GM12892 (cell line): ENCODE data around the gene CLDN4. TPM values are rescaled to one million over a fixed set of nuclear protein-coding genes. Genes with fewer than 3 reads are reported as not detected.
"Not testable (repeated sequence)": the region's sequence is repeated elsewhere in the genome, so short reads cannot be mapped to it uniquely, and the experiment has no call there.

ENCODE experiments used
- DNase-seq: peaks from one replicate; pipeline ENCODE4 v3.0.0; 2011; ENCODE audit not compliant: insufficient read length
- FAIRE-seq: peaks from 2 replicates; lab custom pipeline; 2011; peaks lifted over from hg19 to GRCh38; lab: Jason Lieb, UNC
- POLR2A ChIP-seq: IDR thresholded peaks from 2 replicates; pipeline ENCODE4 v1.6.1; 2011; ENCODE audit warnings: low read depth, low read length, control low read depth
- POLR2AphosphoS5 ChIP-seq: IDR thresholded peaks from 2 replicates; pipeline ENCODE4 v1.6.1; 2011; ENCODE audit warnings: low read depth, low read length, control low read depth
- TAF1 ChIP-seq: IDR thresholded peaks from 2 replicates; pipeline ENCODE4 v1.6.1; 2011; ENCODE audit warnings: low read depth, mild to moderate bottlenecking, control low read depth, low read length, borderline replicate concordance
- polyA plus RNA-seq: library from polyadenylated mRNA; unstranded; fragments of >200 nt; gene quantifications from one replicate; pipeline ENCODE4 v1.2.1, GENCODE V29; 2012; ENCODE audit warnings: missing spikeins, inconsistent platforms; ENCODE audit not compliant: missing spikeins

Gene CLDN4, protein sequence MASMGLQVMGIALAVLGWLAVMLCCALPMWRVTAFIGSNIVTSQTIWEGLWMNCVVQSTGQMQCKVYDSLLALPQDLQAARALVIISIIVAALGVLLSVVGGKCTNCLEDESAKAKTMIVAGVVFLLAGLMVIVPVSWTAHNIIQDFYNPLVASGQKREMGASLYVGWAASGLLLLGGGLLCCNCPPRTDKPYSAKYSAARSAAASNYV
- not detected for polyA plus RNA-seq

GRCh38 chr7:73830681-73831583 lies at the start of gene CLDN4:
TSS of gene CLDN4 (plus strand) at chr7:73830996. CDS start at chr7:73831202, 206 bp downstream.
- FAIRE-seq (no peak), DNase-seq (no peak)
- no peak for TF ChIP-seq TAF1
- TF ChIP-seq POLR2A: no peak
- TF ChIP-seq POLR2AphosphoS5: no peak

DNA sequence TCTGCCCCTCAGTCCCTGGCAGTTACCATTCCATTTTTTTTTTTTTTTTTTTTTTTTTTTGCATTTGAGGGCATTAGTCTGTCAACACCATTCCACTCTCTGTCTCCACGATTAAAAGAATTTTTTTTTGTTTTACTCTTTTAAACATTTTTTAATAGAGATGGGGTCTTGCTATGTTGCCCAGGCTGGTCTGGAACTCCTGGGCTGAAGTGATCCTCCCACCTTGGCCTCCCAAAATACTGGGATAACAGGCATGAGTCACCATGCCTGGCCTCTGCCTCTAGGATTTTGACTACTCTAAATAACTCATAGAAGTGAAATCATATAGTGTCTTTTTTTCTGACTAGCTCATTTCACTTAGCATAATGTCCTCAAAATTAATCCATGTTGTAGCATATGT lies 44.2 kb upstream of the CLDN4 start:
- DNase-seq (no peak), FAIRE-seq (no peak)
- TF ChIP-seq POLR2AphosphoS5 (no peak), TAF1 (no peak), POLR2A (no peak)

DNA sequence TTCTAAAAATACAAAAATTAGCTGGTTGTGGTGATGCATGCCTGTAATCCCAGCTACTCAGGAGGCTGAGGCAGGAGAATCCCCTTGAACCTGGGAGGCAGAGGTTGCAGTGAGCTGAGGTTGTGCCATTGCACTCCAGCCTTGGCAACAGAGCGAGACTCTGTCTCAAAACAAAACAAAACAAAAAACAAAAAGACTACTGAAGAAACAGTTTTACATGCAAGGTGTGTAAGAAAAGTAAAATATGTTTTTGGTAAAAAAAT lies 43.1 kb upstream of the CLDN4 start:
- DNase-seq, FAIRE-seq: not testable (repeated sequence)

- DNase-seq (no peak), FAIRE-seq (no peak)
- TF ChIP-seq POLR2AphosphoS5: no peak
- no peak for TF ChIP-seq TAF1
- TF ChIP-seq POLR2A: no peak
Measured at GRCh38 chr7:73789051-73789450, 41.7 kb upstream of the CLDN4 start.

GRCh38 chr7:73791170-73791690 lies 39.6 kb upstream of the CLDN4 start:
- DNase-seq, FAIRE-seq: not testable (repeated sequence)

- not testable (repeated sequence) for DNase-seq, FAIRE-seq
Measured at GRCh38 chr7:73795188-73795587, 35.6 kb upstream of the CLDN4 start.

GRCh38 chr7:73796656-73797055 lies 34.1 kb upstream of the CLDN4 start:
- not testable (repeated sequence) for DNase-seq, FAIRE-seq

- not testable (repeated sequence) for FAIRE-seq, DNase-seq
Measured at GRCh38 chr7:73797176-73797575, 33.6 kb upstream of the CLDN4 start.

- FAIRE-seq: no peak
- TF ChIP-seq TAF1 (no peak), POLR2A (no peak), POLR2AphosphoS5 (no peak)
Measured at GRCh38 chr7:73799282-73800141, 31.3 kb upstream of the CLDN4 start.

DNA sequence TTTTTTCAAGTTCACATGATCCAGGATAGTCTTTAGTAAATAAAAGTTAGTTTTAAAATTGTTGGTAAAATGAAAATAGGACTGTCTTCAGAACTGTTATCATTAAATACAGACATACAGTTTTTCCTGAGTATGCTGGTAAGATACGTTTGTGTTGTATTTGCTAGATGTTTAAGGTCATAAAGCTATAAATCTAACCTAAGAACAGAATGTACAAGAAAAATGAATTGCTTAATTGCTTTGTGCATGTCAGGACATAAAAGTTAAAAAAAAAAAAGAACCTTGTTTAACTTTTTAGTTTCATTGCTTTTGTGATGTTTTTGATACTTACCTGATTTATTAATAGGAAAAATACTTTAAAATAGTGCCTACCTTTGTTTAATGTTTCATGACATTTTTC lies 29.2 kb upstream of the CLDN4 start:
- TF ChIP-seq POLR2AphosphoS5 (no peak), TAF1 (no peak), POLR2A (no peak)
- DNase-seq: no peak
- no peak for FAIRE-seq

More at GRCh38 chr7:73799282-73800141, 31.3 kb upstream of the CLDN4 start:
- DNase-seq: no peak

GRCh38 chr7:73802459-73802858 lies 28.3 kb upstream of the CLDN4 start:
- DNase-seq: no peak
- FAIRE-seq: no peak
- TF ChIP-seq POLR2A (no peak), POLR2AphosphoS5 (no peak), TAF1 (no peak)

- DNase-seq: no peak
- no peak for TF ChIP-seq TAF1
- no peak for TF ChIP-seq POLR2A
- no peak for TF ChIP-seq POLR2AphosphoS5
- no peak for FAIRE-seq
Measured at GRCh38 chr7:73809467-73809951, 21.3 kb upstream of the CLDN4 start.
